ENCODE data around the gene TMEM101. TPM values are rescaled to one million over a fixed set of nuclear protein-coding genes. Genes with fewer than 3 reads are reported as not detected.

Gene TMEM101
- total and polyA plus RNA-seq, 2 of the 8 experiments (the other 6 are each of a cell fraction or from before 2014, with no cell fraction given) = 16.1 to 44.7 TPM

DNA sequence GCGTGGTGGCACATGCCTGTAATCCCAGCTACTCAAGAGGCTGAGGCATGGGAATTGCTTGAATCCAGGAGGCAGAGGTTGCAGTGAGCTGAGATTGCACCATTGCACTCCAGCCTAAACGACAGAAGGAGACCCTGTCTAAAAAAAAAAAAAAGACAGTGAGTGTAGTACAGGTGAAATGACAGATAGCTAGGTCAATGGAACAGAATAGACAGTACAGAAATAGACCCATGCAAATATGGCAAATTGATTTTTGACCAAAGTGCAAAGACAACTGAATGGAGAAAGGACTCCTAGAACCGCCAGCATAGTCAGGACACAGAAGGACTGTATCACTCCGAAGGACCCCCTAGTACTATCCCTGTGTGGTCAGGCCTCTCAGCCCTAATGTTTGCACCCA, 44.4 kb downstream of the TMEM101 start:
- Histone ChIP-seq H3K4me1 (replicated peaks in 1 of 4; ENCODE audit: control insufficient read depth in 3 of 4, insufficient read depth in 4 of 4, low read length in 3 of 4) (no peaks in the 10 kb centered on the region), H2AK5ac (ENCODE audit: low read depth, low read length) (no peak overlapping the region), H3K18ac (ENCODE audit: extremely low read depth, low read length) (no peak overlapping the region), H2BK12ac (ENCODE audit: low read depth, low read length) (no peak overlapping the region), H3K9ac (replicated peaks in 1 of 4; ENCODE audit: extremely low read depth in 1 of 4, low read depth in 3 of 4, low read length in 3 of 4) (no peak overlapping the region), H4K91ac (replicated peaks; ENCODE audit: insufficient read length, low read length) (no peak overlapping the region), H4K5ac (ENCODE audit: insufficient read length, low read depth, low read length) (no peak overlapping the region), H2BK20ac (ENCODE audit: low read length) (no peak overlapping the region), H3K4me2 (ENCODE audit: insufficient read depth in 1 of 2, low read depth in 2 of 2, low read length in 2 of 2) (no peak overlapping the region), H3K79me2 (ENCODE audit: control insufficient read depth in 1 of 2, insufficient read depth in 2 of 2, low read length in 2 of 2) (no peaks in the 10 kb centered on the region), H3K14ac (ENCODE audit: insufficient read length) (no peak overlapping the region), H3K36me3 (ENCODE audit: control insufficient read depth in 2 of 4, insufficient read depth in 4 of 4, low read length in 3 of 4) (no peaks in the 10 kb centered on the region), H2BK15ac (ENCODE audit: low read length) (no peak overlapping the region), H3K23ac (ENCODE audit: insufficient read length) (no peak overlapping the region), H3K27ac (ENCODE audit: low read depth, low read length) (no peak overlapping the region), H3K56ac (replicated peaks; ENCODE audit: insufficient read length, low read depth, low read length) (no peak overlapping the region), H2BK120ac (replicated peaks; ENCODE audit: low read depth, low read length) (no peak overlapping the region), H2AFZ (ENCODE audit: low read length) (no peak overlapping the region), H3K4me3 (ENCODE audit: extremely low read depth in 1 of 4, insufficient read depth in 2 of 4, low read depth in 3 of 4, low read length in 4 of 4) (no peak overlapping the region), H4K8ac (ENCODE audit: extremely low read depth, insufficient read depth, low read length) (no peak overlapping the region), H3K9me3 (ENCODE audit: insufficient read depth in 2 of 2, low read depth in 1 of 2, low read length in 1 of 2) (no peaks in the 10 kb centered on the region), H3K23me2 (ENCODE audit: low read depth, low read length) (no peaks in the 10 kb centered on the region), H3K4ac (replicated peaks; ENCODE audit: insufficient read length, low read depth, low read length) (no peak overlapping the region), H4K20me1 (replicated peaks in 1 of 2; ENCODE audit: control insufficient read depth in 1 of 2, insufficient read depth in 2 of 2, low read length in 2 of 2) (no peaks in the 10 kb centered on the region), H3K79me1 (ENCODE audit: low read depth, low read length) (no peaks in the 10 kb centered on the region), H2BK5ac (ENCODE audit: low read depth, low read length) (no peak overlapping the region), H3K27me3 (replicated peaks in 1 of 4; ENCODE audit: control insufficient read depth in 3 of 4, extremely low read depth in 1 of 4, insufficient read depth in 3 of 4, low read length in 3 of 4) (0 out of 7 replicates have a peak, but pooled peaks cover 0 to 2% (median 0%) of the 10 kb centered on the region in 4 experiments)
- ChIA-PET CTCF (ENCODE audit: partially characterized antibody) (interaction anchor here (1.0 to 3.0 kb wide), 2 partner anchors 9 to 12 kb away, joined by 3 to 12 read pairs; no protein-coding TSS in a partner anchor), POLR2A (ENCODE audit: partially characterized antibody) (no interaction called here)
- WGBS, 2 experiments (ENCODE audit: extremely low coverage in 1 of 2, insufficient coverage in 1 of 2, insufficient read length in 1 of 2, insufficient replicate concordance in 2 of 2, low coverage in 1 of 2, low lambda C conversion rate in 2 of 2, missing lambda C conversion rate in 1 of 2) = 96% methylated on average over 4 of the region's 4 CpGs; no CpG with 5 or more reads in 1 of the 2 experiments
- no peak for TF ChIP-seq TCF12 (IDR thresholded peaks at IDR 0.05; ENCODE audit: low read depth, low read length)
- TF ChIP-seq SIX5 (IDR thresholded peaks at IDR 0.05; ENCODE audit: low read depth, low read length) = no peak
- no peak for FAIRE-seq
- DNase-seq (ENCODE audit: low read depth in 1 of 2, low spot score in 2 of 2) = no peak

All from H1 (cell line).